Esophagus mucosa (tissue), 1 donor: ENCODE results near the gene DKK2. TPM values are rescaled to one million over a fixed set of nuclear protein-coding genes. Genes with fewer than 3 reads are reported as not detected.
"Not testable (repeated sequence)": the region's sequence is repeated elsewhere in the genome, so short reads cannot be mapped to it uniquely, and the experiment has no call there.

Experiments used
- ATAC-seq: fragments of 200-7000 bp; cut with Tn5 transposase; one replicate; pipeline ENCODE4 v1.9.1; 2020
- total RNA-seq: library from RNA; stranded (reverse); gene quantifications from one replicate; pipeline ENCODE4 v1.2.4, GENCODE V29; 2023
- donor health status: DM: yes; HTN: yes; CAD: no.

DKK2 gene
- total RNA-seq, 1 donor from 2014 or later: not detected

DNA sequence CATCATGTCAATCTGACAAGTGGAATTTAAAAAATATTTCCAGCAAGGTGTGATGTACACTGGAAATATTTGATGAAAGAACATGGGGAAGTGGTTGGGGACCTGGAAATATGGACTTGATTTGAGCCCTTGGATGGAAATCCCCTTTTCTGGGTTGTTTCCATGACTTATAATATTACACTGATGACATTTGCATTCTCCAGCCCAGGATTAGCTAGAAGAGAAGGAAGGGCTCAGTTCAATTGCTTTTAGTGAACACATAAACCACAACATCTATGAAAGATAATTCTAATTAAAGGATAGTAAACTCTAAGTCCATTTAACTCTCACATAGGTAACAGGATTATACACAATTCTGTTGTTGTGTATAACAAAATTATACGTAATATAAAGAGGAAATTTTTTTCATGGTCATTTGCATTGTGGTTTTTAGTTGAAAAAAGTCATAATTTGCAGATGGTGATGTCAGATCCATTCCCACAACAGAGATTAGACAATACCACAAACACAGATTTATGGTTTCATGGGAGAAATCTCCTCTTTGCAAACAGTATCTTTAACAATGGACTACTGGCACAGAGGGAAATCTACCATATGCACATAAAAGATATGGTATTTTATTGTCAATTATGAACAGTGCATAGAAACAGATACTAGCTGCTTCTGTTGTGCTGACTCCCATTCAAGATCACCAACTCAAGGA is 126.5 kb downstream of the DKK2 start:
- ATAC-seq: no peak

DNA sequence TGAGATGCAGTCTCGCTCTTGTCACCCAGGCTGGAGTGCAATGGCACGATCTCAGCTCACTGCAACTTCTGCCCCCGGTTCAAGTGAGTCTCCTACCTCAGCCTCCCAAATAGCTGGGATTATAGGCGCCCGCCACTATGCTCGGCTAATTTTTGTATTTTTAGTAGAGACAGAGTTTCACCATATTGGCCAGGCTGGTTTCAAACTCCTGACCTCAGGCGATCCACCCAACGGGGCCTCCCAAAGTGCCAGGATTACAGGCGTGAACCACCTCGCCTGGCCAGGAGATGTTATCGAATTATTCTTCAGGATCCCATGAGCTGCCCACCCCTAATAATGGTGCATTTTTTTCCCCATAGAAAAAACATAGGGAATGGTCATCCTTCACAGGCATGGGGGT is 128.1 kb downstream of the DKK2 start:
- not testable (repeated sequence) for ATAC-seq

DNA sequence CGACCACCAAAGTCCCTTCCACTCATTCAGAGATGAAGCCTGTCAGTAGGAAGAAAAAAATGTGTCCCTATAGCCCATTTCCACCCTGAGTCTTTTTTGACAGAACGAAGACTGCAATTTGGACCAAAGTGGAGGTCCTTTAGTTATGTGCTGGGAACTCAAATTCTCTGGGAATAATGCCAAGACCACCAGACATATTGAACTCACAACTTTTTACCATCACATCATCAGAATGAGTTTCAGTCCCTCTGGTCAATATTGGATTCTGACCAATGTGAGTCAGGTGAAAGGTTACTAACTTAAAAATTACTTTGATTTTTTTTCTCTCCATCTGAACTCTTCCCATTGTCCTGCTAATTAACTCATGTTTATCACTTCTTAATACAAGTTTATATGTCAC is 128.9 kb downstream of the DKK2 start:
- ATAC-seq: no peak

DNA sequence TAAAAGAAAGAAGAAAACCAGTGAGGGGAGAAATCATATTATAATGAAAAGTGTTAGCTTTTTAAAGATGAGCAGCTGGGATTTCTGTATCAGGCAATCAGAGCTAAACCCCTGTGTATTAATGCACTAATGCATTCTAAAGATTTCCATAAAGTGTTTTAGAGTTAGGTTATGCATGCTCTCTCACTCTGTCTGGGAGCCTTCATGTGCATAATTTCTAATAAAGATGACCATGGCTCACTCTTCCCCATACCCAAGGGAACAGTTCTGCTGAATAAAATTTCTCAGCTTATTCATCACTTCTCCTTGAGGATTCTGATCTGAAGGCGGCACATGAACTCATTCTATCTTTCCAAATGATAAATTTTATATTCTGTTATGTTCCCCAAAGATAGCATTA is 129.4 kb downstream of the DKK2 start:
- no peak for ATAC-seq

DNA sequence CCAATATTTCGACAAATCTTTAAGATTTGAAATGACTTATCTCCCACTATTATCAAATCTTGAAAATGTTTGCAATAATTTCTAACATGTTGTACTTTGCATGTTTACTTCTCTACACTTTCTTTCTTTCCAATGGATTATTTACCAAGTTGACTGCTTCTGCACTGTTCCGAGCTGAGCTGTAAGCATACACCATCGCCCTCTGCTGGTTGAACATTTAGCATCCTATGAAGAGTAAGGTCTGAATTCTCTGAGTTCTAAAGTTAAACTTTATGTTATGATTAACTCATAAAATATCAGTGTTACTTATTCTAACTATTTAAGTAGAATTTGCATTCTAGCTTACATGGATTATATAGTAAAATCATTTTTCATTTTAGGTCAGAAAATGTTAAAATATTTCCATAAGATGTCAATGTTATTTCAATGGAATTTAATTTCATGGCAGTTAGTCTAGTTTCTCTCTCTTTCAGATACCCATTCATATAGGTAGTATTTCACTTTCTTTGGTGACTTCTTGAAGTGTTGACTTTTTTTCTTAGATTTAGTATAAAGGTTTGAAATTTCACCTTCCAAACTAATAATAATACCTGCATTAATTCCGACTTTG is 137.4 kb downstream of the DKK2 start:
- peak; percentile 33 for ATAC-seq

DNA sequence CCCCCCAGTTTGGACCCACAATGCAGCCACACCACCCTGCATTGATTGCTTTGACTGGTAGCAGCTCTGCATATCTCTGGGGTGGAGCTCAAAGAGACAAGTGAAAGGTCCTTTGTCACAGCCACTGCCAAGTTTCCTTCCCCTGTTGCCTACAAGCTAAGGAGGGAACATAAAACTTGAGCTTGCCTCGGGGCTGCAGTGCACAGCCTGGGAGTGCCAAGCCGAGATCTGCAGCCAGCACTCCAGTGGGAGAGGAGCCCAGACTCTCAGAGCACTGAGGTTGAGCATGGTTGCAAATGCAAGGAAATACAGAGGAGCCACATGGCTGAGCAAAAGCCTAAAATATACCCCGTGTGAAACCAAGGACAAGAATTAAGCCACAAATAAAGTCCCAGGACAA is 142.2 kb downstream of the DKK2 start:
- no peak for ATAC-seq

DNA sequence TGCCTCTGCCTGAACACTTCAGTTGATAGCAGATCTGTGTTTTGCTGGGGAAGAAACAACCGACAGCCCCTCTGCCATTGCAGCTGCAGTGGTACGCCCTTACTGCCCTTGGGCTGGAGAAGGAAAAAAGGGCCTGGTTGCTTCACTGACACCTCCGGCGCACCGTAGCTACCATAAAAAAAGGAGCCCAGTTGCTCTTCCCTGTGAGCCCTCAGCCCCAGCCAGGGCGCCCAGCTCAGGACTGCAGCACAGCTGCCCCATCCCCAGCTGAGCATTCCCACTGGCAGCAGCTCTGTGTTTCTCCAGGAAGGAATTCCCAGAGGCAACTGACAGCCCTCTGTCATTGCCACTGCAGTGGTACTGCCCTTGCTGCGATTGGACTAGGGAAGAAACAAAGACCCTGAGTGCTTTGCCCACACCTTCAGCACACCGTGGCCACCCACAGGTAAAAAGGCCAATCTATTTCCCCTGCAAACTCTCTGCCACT is 142.7 kb downstream of the DKK2 start:
- ATAC-seq: no peak

DNA sequence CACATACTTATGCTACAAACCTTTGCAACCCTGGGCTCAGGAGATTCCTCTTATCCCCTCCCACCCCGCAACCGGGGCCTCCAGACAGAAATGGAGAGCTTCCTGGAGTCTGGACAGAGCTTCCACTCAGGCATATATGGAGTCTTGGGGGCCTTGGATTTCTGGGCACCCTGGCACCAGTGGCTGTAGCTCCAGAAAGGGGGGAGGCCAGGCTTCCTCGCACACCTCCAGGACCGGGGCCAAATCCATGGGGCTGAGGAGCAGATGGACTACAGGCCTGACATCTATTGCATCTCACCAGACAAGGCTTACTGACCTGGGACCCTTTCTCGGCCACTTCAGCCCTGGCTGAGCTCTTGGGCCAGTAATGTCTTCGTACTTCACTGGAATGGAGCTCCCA is 143.3 kb downstream of the DKK2 start:
- ATAC-seq: no peak

DNA sequence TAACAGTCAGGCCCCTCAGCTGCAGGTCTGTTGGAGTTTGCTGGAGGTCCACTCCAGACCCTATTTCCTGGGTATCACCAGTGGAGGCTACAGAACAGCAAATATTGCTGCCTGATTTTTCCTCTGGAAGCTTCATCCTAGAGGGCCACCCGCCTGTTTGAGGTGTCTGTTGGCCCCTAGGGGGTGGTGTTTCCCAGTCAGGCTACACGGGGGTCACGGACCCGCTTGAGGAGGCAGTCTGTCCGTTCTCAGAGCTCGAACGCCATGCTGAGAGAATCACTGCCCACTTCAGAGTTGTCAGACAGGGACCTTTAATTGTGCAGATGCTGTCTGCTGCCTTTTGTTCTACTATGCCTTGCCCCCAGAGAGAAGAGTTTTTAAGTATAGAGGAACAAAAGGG is 160.8 kb downstream of the DKK2 start:
- ATAC-seq: no peak
